Measurements from ENCODE around the gene COL20A1.
"Not testable (repeated sequence)": the region's sequence is repeated elsewhere in the genome, so short reads cannot be mapped to it uniquely, and the experiment has no call there.

COL20A1 gene

GRCh38 chr20:63335711-63336110 lies 42.7 kb downstream of the COL20A1 start:
- no peak for DNase-seq

- DNase-seq: no peak
Measured at GRCh38 chr20:63336232-63336752, 43.3 kb downstream of the COL20A1 start.

GRCh38 chr20:63337786-63338420 lies 44.9 kb downstream of the COL20A1 start:
- no peak for DNase-seq

GRCh38 chr20:63339154-63340094 lies 46.4 kb downstream of the COL20A1 start:
- not testable (repeated sequence) for DNase-seq

GRCh38 chr20:63340158-63340688 lies 47.2 kb downstream of the COL20A1 start:
- DNase-seq: not testable (repeated sequence)

GRCh38 chr20:63342561-63343459 lies 49.8 kb downstream of the COL20A1 start:
- no peak for DNase-seq

- no peak for DNase-seq
Measured at GRCh38 chr20:63343460-63344445, 50.8 kb downstream of the COL20A1 start.

GRCh38 chr20:63344616-63345327 lies 51.8 kb downstream of the COL20A1 start:
- no peak for DNase-seq

- DNase-seq: no peak
Measured at GRCh38 chr20:63345328-63346100, 52.5 kb downstream of the COL20A1 start.

- no peak for DNase-seq
Measured at GRCh38 chr20:63346131-63347080, 53.4 kb downstream of the COL20A1 start.

GRCh38 chr20:63347081-63347741 lies 54.2 kb downstream of the COL20A1 start:
- DNase-seq: no peak

GRCh38 chr20:63347950-63348827 lies 55.2 kb downstream of the COL20A1 start:
- DNase-seq: no peak

- DNase-seq: no peak
Measured at GRCh38 chr20:63348828-63349515, 56.0 kb downstream of the COL20A1 start.

GRCh38 chr20:63349516-63349895 lies 56.5 kb downstream of the COL20A1 start:
- DNase-seq: no peak

- no peak for DNase-seq
Measured at GRCh38 chr20:63350196-63350595, 57.2 kb downstream of the COL20A1 start.

- DNase-seq: no peak
Measured at GRCh38 chr20:63350597-63351325, 57.8 kb downstream of the COL20A1 start.
